HepG2 (cell line): ENCODE results near the gene ICAM2. TPM values are rescaled to one million over a fixed set of nuclear protein-coding genes. Genes with fewer than 3 reads are reported as not detected.

Experiments used
- FOXO1 ChIP-seq: sonication (generic); formaldehyde crosslinking; IDR thresholded peaks from 2 replicates; pipeline ENCODE4 v1.4.0; 2020; ENCODE audit warnings: missing genetic modification reagents
- FOXO4 ChIP-seq: sonication (generic); formaldehyde crosslinking; conservative IDR thresholded peaks from 2 replicates; pipeline ENCODE4 v1.8.1; 2023; ENCODE audit warnings: missing genetic modification reagents
- MATR3 ChIP-seq: sonication (generic); formaldehyde crosslinking; IDR thresholded peaks from 2 replicates; pipeline ENCODE4 v1.4.0; 2020; ENCODE audit warnings: missing genetic modification reagents
- MED13 ChIP-seq: sonication (generic); formaldehyde crosslinking; IDR thresholded peaks from 2 replicates; pipeline ENCODE4 v1.5.0; 2020; ENCODE audit warnings: missing genetic modification reagents
- MXD3 ChIP-seq: IDR thresholded peaks from 2 replicates; pipeline ENCODE4 v1.6.1; 2016; ENCODE audit warnings: mild to moderate bottlenecking, missing biosample characterization, missing genetic modification reagents
- NFYC ChIP-seq: IDR thresholded peaks from 2 replicates; pipeline ENCODE4 v1.6.1; 2016; ENCODE audit warnings: missing genetic modification reagents, missing compliant biosample characterization
- NR0B2 ChIP-seq: sonication (generic); formaldehyde crosslinking; IDR thresholded peaks from 2 replicates; pipeline ENCODE4 v1.4.0; 2020; ENCODE audit warnings: mild to moderate bottlenecking, missing genetic modification reagents
- PCBP2 ChIP-seq: fragments of 200-400 bp; formaldehyde crosslinking; optimal IDR thresholded peaks from 2 replicates; pipeline ENCODE3; 2018; ENCODE audit warnings: low read length, low read depth; ENCODE audit not compliant: poor library complexity, severe bottlenecking
- POGK ChIP-seq: sonication (generic); formaldehyde crosslinking; conservative IDR thresholded peaks from 2 replicates; pipeline ENCODE4 v1.8.0; 2022; ENCODE audit warnings: mild to moderate bottlenecking, moderate library complexity, missing genetic modification reagents
- PRDM4 ChIP-seq: sonication (generic); formaldehyde crosslinking; IDR thresholded peaks from 2 replicates; pipeline ENCODE4 v1.9.0; 2021; ENCODE audit warnings: missing genetic modification reagents, borderline replicate concordance
- REL ChIP-seq: sonication (generic); formaldehyde crosslinking; conservative IDR thresholded peaks from 2 replicates; pipeline ENCODE4 v1.8.0; 2022; ENCODE audit warnings: mild to moderate bottlenecking, missing genetic modification reagents, moderate library complexity
- RFX3 ChIP-seq: IDR thresholded peaks from 2 replicates; pipeline ENCODE4 v1.6.1; 2016; ENCODE audit warnings: missing biosample characterization, missing genetic modification reagents
- SAP130 ChIP-seq: IDR thresholded peaks from 2 replicates; pipeline ENCODE4 v1.6.1; 2016; ENCODE audit warnings: low read depth
- SKIL ChIP-seq: sonication (generic); formaldehyde crosslinking; IDR thresholded peaks from 2 replicates; pipeline ENCODE4 v1.8.0; 2022; ENCODE audit warnings: missing genetic modification reagents, mild to moderate bottlenecking, moderate library complexity, borderline replicate concordance
- SYNCRIP ChIP-seq: fragments of 200-400 bp; formaldehyde crosslinking; IDR thresholded peaks from 2 replicates; pipeline ENCODE4 v1.6.1; 2018; ENCODE audit warnings: mild to moderate bottlenecking, low read depth, low read length; ENCODE audit not compliant: insufficient read depth
- ZC3H13 ChIP-seq: sonication (generic); formaldehyde crosslinking; IDR thresholded peaks from 2 replicates; pipeline ENCODE4 v1.8.1; 2023; ENCODE audit warnings: mild to moderate bottlenecking, missing genetic modification reagents, moderate library complexity
- ZNF253 ChIP-seq: sonication (generic); formaldehyde crosslinking; IDR thresholded peaks from 2 replicates; pipeline ENCODE4 v1.8.0; 2022; ENCODE audit warnings: mild to moderate bottlenecking, missing genetic modification reagents, borderline replicate concordance
- ZNF282 ChIP-seq: fragments of 450-650 bp; IDR thresholded peaks from 2 replicates; pipeline ENCODE4 v1.6.1; 2018; ENCODE audit not compliant: partially characterized antibody
- ZNF557 ChIP-seq: sonication (generic); formaldehyde crosslinking; IDR thresholded peaks from 2 replicates; pipeline ENCODE4 v1.4.0; 2020; ENCODE audit warnings: missing genetic modification reagents
- ZNF570 ChIP-seq: sonication (generic); formaldehyde crosslinking; IDR thresholded peaks from 2 replicates; pipeline ENCODE4 v1.4.0; 2020; ENCODE audit warnings: mild to moderate bottlenecking, missing genetic modification reagents, borderline replicate concordance
- ZNF746 ChIP-seq: sonication (generic); formaldehyde crosslinking; IDR thresholded peaks from 2 replicates; pipeline ENCODE4 v1.8.0; 2022; ENCODE audit warnings: mild to moderate bottlenecking, missing genetic modification reagents
- ZNF891 ChIP-seq: sonication (generic); formaldehyde crosslinking; IDR thresholded peaks from 2 replicates; pipeline ENCODE4 v1.5.0; 2020; ENCODE audit warnings: mild to moderate bottlenecking, missing genetic modification reagents
- polyA plus RNA-seq, 8 experiments: library from polyadenylated mRNA; depleted of rRNA in 3 of 8; stranded (reverse) in 7 of 8; unstranded in 1 of 8; fragments of >200 nt; fragmentation: Illumina TruSeq in 4 of 8; extraction: Trizol in 4 of 8; gene quantifications; 2 replicates each; pipeline versions ENCODE4 v1.2.1 to v1.2.3, GENCODE V29; 2011 to 2016; ENCODE audit warnings: low read depth in 4 of 8, missing spikeins in 1 of 8, mixed read lengths in 1 of 8; ENCODE audit not compliant: insufficient read depth in 1 of 8
- total RNA-seq, 5 experiments: library from RNA; depleted of rRNA; stranded (reverse); fragments of >200 nt; fragmentation: Illumina TruSeq; extraction: Trizol; gene quantifications; 2 replicates each; pipeline ENCODE4 v1.2.3, GENCODE V29; 2016; ENCODE audit warnings: low read depth in 1 of 5

The ICAM2 gene
- total and polyA plus RNA-seq, 2 of the 13 experiments (the other 11 are each of a cell fraction or from before 2014, with no cell fraction given), result 10.9 to 20.8 TPM

GRCh38 chr17:64007838-64008282 lies 12.6 kb downstream of the ICAM2 start (continued):
- no peak for TF ChIP-seq ZNF891
- TF ChIP-seq ZC3H13 (CRISPR knock-in tag), result no peak
- no peak for TF ChIP-seq FOXO1 (CRISPR knock-in tag)
- TF ChIP-seq POGK, result no peak
- no peak for TF ChIP-seq SKIL (CRISPR knock-in tag)
- TF ChIP-seq NFYC (CRISPR knock-in tag), result no peak
- TF ChIP-seq SAP130 (CRISPR knock-in tag), result peak; percentile 52
- no peak for TF ChIP-seq MXD3 (CRISPR knock-in tag)
- TF ChIP-seq MATR3 (CRISPR knock-in tag), result no peak
- no peak for TF ChIP-seq FOXO4 (CRISPR knock-in tag)
- TF ChIP-seq PRDM4 (CRISPR knock-in tag), result no peak
- no peak for TF ChIP-seq ZNF570
- TF ChIP-seq ZNF253 (CRISPR knock-in tag), result no peak
- TF ChIP-seq MED13 (CRISPR knock-in tag), result no peak
- TF ChIP-seq SYNCRIP, result no peak
- TF ChIP-seq RFX3, result no peak
- no peak for TF ChIP-seq REL (CRISPR knock-in tag)
- TF ChIP-seq ZNF282, result no peak
- no peak for TF ChIP-seq NR0B2 (CRISPR knock-in tag)
- no peak; the same call in 1 of the 2 replicates for TF ChIP-seq ZNF746 (CRISPR knock-in tag)
- no peak for TF ChIP-seq ZNF557 (CRISPR knock-in tag)
- no peak for TF ChIP-seq PCBP2
